IMR-90 (cell line): Measurements from ENCODE around the gene PRSS16. TPM values are rescaled to one million over a fixed set of nuclear protein-coding genes. Genes with fewer than 3 reads are reported as not detected.

Source experiments
- ATAC-seq: fragments of 200-7000 bp; cut with Tn5 transposase; 2 replicates; pipeline ENCODE4 v1.9.1; 2020; ENCODE audit warnings: low read depth, mild to moderate bottlenecking, moderate library complexity
- BruUV-seq: library from RNA; stranded (reverse); fragments of 400-500 nt; replicated peaks from 2 replicates; lab custom pipeline; 2021; lab: Mats Ljungman, UMichigan
- CTCF ChIA-PET: fragments of 300-600 bp; formaldehyde crosslinking; extraction: SDS; loops from one replicate; lab custom pipeline; 2021; ENCODE audit warnings: antibody characterized with exemption; lab: Yijun Ruan, JAX
- POLR2A ChIA-PET: fragments of 300-600 bp; sonication (Branson Sonifier 250); formaldehyde crosslinking; loops from one replicate; lab custom pipeline; 2022; ENCODE audit warnings: antibody characterized with exemption; ENCODE audit not compliant: unreplicated experiment; lab: Charles Lee
- DNase-seq: peaks from one replicate; pipeline ENCODE4 v3.0.0; 2013
- H2AFZ ChIP-seq: replicated peaks from 2 replicates; pipeline ENCODE3; 2013; ENCODE audit warnings: low read length, mild to moderate bottlenecking; ENCODE audit not compliant: poor library complexity
- H2AK5ac ChIP-seq: 2 replicates; pipeline ENCODE4 v1.6.1; 2013; ENCODE audit warnings: low read depth, low read length, inconsistent platforms
- H2AK9ac ChIP-seq: replicated peaks from 2 replicates; pipeline ENCODE3; 2013; ENCODE audit warnings: mild to moderate bottlenecking, low read depth, low read length, moderate library complexity; ENCODE audit not compliant: poor library complexity
- H2BK120ac ChIP-seq: 2 replicates; pipeline ENCODE4 v1.6.1; 2013; ENCODE audit warnings: low read depth, low read length, inconsistent platforms
- H2BK15ac ChIP-seq: 3 replicates; pipeline ENCODE4 v1.6.1; 2013; ENCODE audit warnings: low read depth, low read length, inconsistent platforms
- H2BK20ac ChIP-seq: 2 replicates; pipeline ENCODE4 v1.6.1; 2013; ENCODE audit warnings: low read depth, mild to moderate bottlenecking, inconsistent platforms, low read length, moderate library complexity
- H2BK5ac ChIP-seq: 2 replicates; pipeline ENCODE4 v1.6.1; 2013; ENCODE audit warnings: mild to moderate bottlenecking, low read depth, low read length, inconsistent platforms; ENCODE audit not compliant: poor library complexity, severe bottlenecking
- H3K14ac ChIP-seq: replicated peaks from 2 replicates; pipeline ENCODE4 v1.6.1; 2013; ENCODE audit warnings: low read depth, low read length, inconsistent platforms
- H3K18ac ChIP-seq: 2 replicates; pipeline ENCODE4 v1.6.1; 2013; ENCODE audit warnings: low read depth, low read length, control low read depth
- H3K23ac ChIP-seq: 2 replicates; pipeline ENCODE4 v1.6.1; 2013; ENCODE audit warnings: low read depth, low read length, inconsistent platforms
- H3K27ac ChIP-seq: 2 replicates; pipeline ENCODE4 v1.5.1; 2013; ENCODE audit warnings: mild to moderate bottlenecking, control low read depth, low read length; ENCODE audit not compliant: insufficient read depth
- H3K27me3 ChIP-seq: 2 replicates; pipeline ENCODE4 v1.6.1; 2013; ENCODE audit warnings: low read length; ENCODE audit not compliant: control insufficient read depth, insufficient read depth
- H3K36me3 ChIP-seq: 2 replicates; pipeline ENCODE4 v1.6.1; 2013; ENCODE audit warnings: low read length, mixed read lengths; ENCODE audit not compliant: control insufficient read depth, insufficient read depth
- H3K4ac ChIP-seq: 2 replicates; pipeline ENCODE4 v1.6.1; 2013; ENCODE audit warnings: low read depth, low read length, inconsistent platforms
- H3K4me1 ChIP-seq: 2 replicates; pipeline ENCODE4 v1.6.1; 2013; ENCODE audit warnings: low read length, mixed read lengths; ENCODE audit not compliant: control insufficient read depth, insufficient read depth
- H3K4me2 ChIP-seq: 2 replicates; pipeline ENCODE4 v1.6.1; 2013; ENCODE audit warnings: low read depth, mild to moderate bottlenecking, control low read depth, low read length, moderate library complexity
- H3K4me3 ChIP-seq: 2 replicates; pipeline ENCODE4 v1.5.1; 2013; ENCODE audit warnings: low read depth, mild to moderate bottlenecking, control low read depth, low read length, moderate library complexity; ENCODE audit not compliant: insufficient read depth
- H3K56ac ChIP-seq: 2 replicates; pipeline ENCODE4 v1.6.1; 2013; ENCODE audit warnings: low read length, inconsistent platforms; ENCODE audit not compliant: insufficient read depth; ENCODE audit errors: extremely low read depth
- H3K79me1 ChIP-seq, 2 experiments: 2 replicates each; pipeline ENCODE4 v1.6.1; 2013; ENCODE audit warnings: low read length in 2 of 2, inconsistent platforms in 1 of 2, low read depth in 1 of 2
- H3K9ac ChIP-seq: 2 replicates; pipeline ENCODE4 v1.6.1; 2013; ENCODE audit warnings: low read depth, low read length, control low read depth
- H3K9me1 ChIP-seq: 2 replicates; pipeline ENCODE4 v1.6.1; 2013; ENCODE audit warnings: low read length, inconsistent platforms; ENCODE audit not compliant: insufficient read depth
- H3K9me3 ChIP-seq: 2 replicates; pipeline ENCODE4 v1.6.1; 2013; ENCODE audit warnings: low read length; ENCODE audit not compliant: control insufficient read depth, insufficient read depth
- H4K20me1 ChIP-seq: 2 replicates; pipeline ENCODE4 v1.6.1; 2013; ENCODE audit warnings: low read length, inconsistent platforms; ENCODE audit not compliant: insufficient read depth
- H4K5ac ChIP-seq: 2 replicates; pipeline ENCODE4 v1.6.1; 2013; ENCODE audit warnings: mild to moderate bottlenecking, low read depth, low read length, control low read depth
- H4K8ac ChIP-seq, 2 experiments: 2 replicates each; pipeline ENCODE4 v1.6.1; 2013; ENCODE audit warnings: low read depth in 2 of 2, low read length in 2 of 2, control low read depth in 1 of 2, inconsistent platforms in 1 of 2
- H4K91ac ChIP-seq: 2 replicates; pipeline ENCODE4 v1.6.1; 2013; ENCODE audit warnings: low read depth, low read length, inconsistent platforms; ENCODE audit not compliant: insufficient read depth
- CTCF ChIP-seq: conservative IDR thresholded peaks from 2 replicates; pipeline ENCODE4 v1.5.1; 2012; ENCODE audit warnings: mild to moderate bottlenecking, low read depth, low read length, improper control_type of control experiment
- ELK1 ChIP-seq: fragments of 150-350 bp; IDR thresholded peaks from 2 replicates; pipeline ENCODE4 v1.6.1; 2016; ENCODE audit warnings: low read depth, mild to moderate bottlenecking, low read length, moderate library complexity, borderline replicate concordance
- RAD21 ChIP-seq: IDR thresholded peaks from 2 replicates; pipeline ENCODE4 v1.6.1; 2012; ENCODE audit warnings: low read length, improper control_type of control experiment
- RFX5 ChIP-seq: IDR thresholded peaks from 2 replicates; pipeline ENCODE4 v1.8.0; 2012; ENCODE audit warnings: low read depth, mild to moderate bottlenecking, low read length, moderate library complexity
- WGBS, 2 experiments: methylation state at CpG; one replicate each; pipeline versions ENCODE4 v1.1.5 to v1.1.7; 2013; ENCODE audit warnings: missing lambda C conversion rate in 2 of 2; ENCODE audit not compliant: insufficient read length in 1 of 2; ENCODE audit errors: extremely low coverage in 2 of 2; 5-methylcytosine and 5-hydroxymethylcytosine counted together
- dilution Hi-C: fragments of 300-500 bp; cut with HindIII; formaldehyde crosslinking; loops from one replicate; pipeline ENCODE4 v1.14.3; 2018; ENCODE audit warnings: low sequenced_read_pairs; ENCODE audit not compliant: unreplicated experiment
- in situ Hi-C: fragments of 300-500 bp; cut with MboI; formaldehyde crosslinking; loops from 3 replicates; pipeline ENCODE4 v1.14.3; 2019; ENCODE audit warnings: low sequenced_read_pairs, inconsistent platforms, mixed read lengths
- intact Hi-C: fragments of 100-400 bp; cut with micrococcal nuclease; formaldehyde crosslinking; loops from 2 replicates; pipeline ENCODE4 v1.10.0; 2022
- polyA plus RNA-seq, 3 experiments: library from polyadenylated mRNA; depleted of rRNA; stranded (reverse); fragments of >200 nt; gene quantifications; 2 replicates each; pipeline ENCODE4 v1.2.3, GENCODE V29; 2012; ENCODE audit warnings: low replicate concordance in 1 of 3
- total RNA-seq: library from RNA; depleted of rRNA; stranded (reverse); fragments of >200 nt; gene quantifications from 2 replicates; pipeline ENCODE4 v1.2.3, GENCODE V29; 2012

Gene PRSS16
- total and polyA plus RNA-seq, 2 of the 4 experiments (the other 2 are of a cell fraction) = 0.39 TPM; not detected in 1

- Histone ChIP-seq H3K23ac (no peak overlapping the region), H4K5ac (no peak overlapping the region), H3K14ac (no peak overlapping the region), H3K9me3 (no peaks in the 10 kb centered on the region), H3K18ac (no peak overlapping the region), H3K4ac (no peak overlapping the region), H3K36me3 (no peaks in the 10 kb centered on the region), H2AK9ac (no peak overlapping the region), H3K4me2 (no peak overlapping the region), H3K4me3 (no peak overlapping the region), H3K9me1 (no peaks in the 10 kb centered on the region), H3K4me1 (no peaks in the 10 kb centered on the region), H2BK120ac (no peak overlapping the region), H2BK15ac (no peak overlapping the region), H3K79me1 (no peaks in the 10 kb centered on the region), H2BK20ac (no peak overlapping the region), H3K27me3 (no peaks in the 10 kb centered on the region), H2BK5ac (no peak overlapping the region), H2AFZ (no peak overlapping the region), H3K56ac (no peak overlapping the region), H4K20me1 (no peaks in the 10 kb centered on the region), H4K8ac (no peak overlapping the region), H4K91ac (no peak overlapping the region), H2AK5ac (no peak overlapping the region), H3K27ac (no peak overlapping the region), H3K9ac (no peak overlapping the region)
- WGBS, 2 experiments = no CpG with 5 or more reads among the region's 5 CpGs
- intact Hi-C loops (no loop called here), dilution Hi-C loops (no loop called here), in situ Hi-C loops (no loop called here)
- ATAC-seq = no peak
- CTCF ChIA-PET = no interaction called here
- no TSS peak for BruUV-seq
- POLR2A ChIA-PET = no interaction called here
- TF ChIP-seq RFX5 = no peak
- TF ChIP-seq RAD21 = no peak
- TF ChIP-seq CTCF = no peak
- TF ChIP-seq ELK1 = no peak
- no peak for DNase-seq
Observed at GRCh38 chr6:27228963-27229477, 18.5 kb upstream of the PRSS16 start.
